ENCODE data around the gene SORBS1.
A peak's percentile ranks its signal among the peaks of the same experiment; 100 is the strongest.

SORBS1 gene

DNA sequence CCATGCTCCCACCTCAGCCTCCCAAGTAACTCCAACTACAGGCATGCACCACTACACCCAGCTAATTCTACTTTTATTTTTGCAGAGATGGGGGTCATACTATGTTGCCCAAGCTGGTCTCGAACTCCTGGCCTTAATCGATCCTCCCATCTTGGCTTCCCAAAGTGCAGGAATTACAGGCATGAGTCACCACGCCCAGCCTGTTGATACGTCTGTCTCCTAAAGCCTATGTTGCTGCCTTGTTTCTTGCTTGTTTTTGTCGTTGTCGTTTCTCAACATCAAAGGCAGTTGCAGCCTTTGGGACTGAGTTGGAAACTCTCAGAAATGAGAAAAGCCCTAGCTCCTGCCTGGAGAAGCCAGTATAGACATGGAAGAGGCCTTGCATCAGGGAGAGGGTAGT, 49.9 kb downstream of the SORBS1 start:
- DNase-seq = no peak

DNA sequence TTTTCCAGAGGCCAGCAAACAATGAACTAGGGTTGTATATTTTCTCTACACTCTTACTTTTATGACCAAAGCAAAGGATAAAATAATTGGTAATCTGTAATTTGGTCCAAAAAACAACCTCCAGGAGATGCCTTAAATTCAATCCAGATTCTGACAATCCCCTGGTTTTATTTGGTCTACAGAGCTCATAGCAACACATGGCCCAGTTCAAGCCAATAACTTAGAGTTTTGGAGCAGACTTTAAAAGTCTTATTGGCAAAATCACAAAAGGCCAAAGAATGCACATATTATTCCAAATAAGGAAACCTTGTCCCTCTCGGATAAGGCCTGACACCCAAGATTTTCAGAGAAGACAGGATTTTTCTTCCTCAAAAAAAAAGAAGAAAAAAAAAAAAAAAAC, 51.9 kb downstream of the SORBS1 start:
- DNase-seq = no peak

DNA sequence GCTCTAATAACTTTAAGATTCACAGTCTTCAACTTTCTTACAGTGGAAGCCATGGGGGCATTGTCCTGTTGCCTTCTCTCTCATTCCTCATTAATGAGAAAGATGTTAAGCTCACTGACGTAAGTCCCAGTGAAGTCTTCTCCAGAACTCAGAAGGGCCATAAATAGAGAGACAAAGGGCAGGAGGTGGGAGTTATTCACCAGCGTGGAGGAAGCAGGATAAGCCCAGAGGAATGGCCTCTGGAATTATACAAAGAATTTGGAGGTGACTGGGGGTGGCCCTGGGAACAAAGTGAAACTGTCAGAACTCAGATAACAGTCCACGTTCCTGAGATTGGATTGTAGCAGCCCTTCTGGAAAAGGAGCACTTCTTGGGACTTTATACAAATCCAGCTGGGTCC, 52.4 kb downstream of the SORBS1 start:
- no peak for DNase-seq

DNA sequence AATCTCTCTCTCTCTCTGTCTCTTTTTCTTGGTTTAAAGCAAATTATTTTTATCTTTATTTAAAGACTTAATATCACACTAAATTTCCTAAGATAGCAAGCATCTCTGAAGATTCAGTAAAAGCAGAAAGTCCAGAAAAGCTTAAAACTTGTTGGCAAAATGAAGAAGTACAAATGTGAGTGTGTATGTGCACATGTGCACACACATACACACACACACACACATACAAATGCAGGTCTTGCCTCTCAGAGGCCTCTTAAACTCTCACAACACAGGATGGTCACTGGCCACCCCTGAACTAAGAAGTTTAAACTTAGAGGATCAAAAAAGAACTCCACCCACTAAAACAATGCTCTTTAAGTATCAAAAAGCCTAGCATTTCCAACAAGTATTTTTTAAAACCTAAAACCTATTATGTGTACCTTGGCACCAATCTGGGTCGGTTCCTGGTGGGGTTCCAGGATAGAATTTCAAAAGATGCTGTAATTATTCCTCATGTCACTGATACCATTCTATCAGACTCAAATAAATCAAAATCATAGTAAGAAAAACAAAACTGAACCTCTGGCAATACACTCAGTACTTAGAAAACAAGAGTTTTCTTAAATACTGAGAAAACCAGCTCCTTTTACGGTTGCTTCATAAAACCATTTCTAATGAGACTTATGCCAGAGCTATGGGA, 55.0 kb downstream of the SORBS1 start:
- DNase-seq = no peak

DNA sequence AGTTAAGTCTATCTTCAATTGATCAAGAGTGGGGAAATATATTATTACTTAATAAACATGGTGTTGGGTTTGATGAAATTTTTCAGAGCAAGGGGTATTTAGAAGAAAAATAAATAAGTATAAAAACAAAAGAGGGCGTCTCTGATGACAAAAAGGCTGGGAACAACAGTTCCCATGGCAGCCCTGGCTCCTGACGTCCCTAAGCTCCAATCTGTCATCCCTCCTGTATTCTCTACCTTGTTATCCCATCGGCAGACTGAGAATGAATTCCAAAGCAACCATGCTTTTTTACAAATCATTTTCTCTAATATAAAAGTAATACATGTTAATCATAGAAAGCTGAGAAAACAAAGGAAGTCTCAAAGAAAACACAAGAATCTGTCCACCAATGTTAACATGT, 55.5 kb downstream of the SORBS1 start:
- no peak for DNase-seq

DNA sequence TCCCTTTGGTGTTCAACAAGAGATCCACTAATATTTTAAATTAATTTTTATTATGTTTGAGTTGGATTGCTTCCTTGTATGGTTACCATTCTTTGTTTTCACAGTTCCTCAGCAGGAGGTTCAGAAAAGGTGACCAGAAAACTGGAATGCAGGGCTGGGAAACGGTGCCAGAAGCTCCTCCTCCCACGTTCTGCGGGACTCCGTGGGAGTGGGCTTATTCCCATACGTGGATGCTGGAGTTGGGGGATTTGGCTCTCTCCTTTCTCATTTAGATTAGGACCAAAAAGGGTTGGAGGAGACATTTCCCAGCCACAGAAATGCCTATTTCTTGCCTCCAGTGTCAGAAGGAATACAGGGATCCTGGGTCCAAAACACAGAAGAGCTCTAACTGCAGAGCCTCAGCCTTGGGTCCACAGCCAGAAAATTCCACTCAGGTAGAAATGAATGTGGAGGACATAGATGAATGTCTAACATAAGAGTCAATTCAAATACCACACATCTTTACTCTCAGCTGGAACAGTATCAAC, 56.0 kb downstream of the SORBS1 start:
- DNase-seq = no peak

DNA sequence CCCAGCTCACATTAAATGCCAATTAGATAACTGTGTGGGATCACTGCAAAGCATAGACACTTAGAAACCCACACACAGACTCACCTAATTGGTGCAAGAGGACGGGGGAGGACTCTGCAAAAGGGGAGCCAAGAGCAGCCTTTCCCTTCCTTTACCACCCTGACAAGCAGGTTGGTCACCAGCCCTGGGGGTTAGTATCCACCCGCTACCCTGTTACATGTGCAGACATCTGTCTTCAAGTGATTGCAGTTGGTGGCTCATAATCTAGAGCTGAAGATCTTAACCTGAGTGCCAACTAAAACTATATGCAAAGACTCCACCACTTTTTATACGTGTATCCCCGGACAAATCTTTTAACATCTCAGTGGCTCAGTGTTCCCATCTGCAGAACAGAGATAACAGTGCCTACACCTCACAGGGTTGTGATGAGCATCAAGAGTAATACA, 56.9 kb downstream of the SORBS1 start:
- no peak for DNase-seq

DNA sequence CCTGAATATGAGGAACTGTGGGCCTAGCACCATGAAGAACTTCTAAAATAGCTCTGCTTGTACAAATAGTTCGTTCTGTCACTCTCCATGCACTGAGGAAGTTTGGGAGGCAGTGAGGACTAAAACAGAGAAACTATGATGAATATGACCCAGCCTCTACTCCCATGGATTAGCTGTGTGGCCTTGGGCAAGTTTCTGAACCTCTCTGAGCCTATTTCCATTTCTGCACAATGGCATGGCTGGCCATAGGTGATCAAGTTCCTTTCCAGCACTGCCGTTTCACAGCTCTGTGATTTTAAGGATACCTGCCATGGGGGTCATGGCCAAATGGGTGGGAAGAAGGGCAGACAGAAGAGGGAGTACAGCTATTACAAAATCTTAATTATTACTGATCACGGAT, 57.6 kb downstream of the SORBS1 start:
- DNase-seq = no peak

DNA sequence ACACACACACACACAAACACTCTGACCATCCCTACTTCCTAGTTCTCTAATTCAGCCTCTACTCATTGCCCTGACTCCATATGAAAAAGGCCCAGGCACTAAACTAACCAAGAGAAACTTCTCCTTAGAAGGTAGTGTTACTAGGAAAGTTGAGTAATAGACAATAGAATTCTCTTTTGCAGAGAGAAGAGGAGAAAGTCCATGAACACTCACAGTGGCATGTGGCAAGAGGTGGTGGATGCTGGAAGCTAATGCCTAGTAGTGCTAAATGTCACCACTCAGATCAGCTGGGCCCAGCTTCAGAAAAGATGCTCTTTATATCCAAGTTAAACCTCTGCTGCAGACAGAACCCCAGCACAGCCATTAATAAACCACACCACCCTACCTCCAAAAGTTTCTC, 58.2 kb downstream of the SORBS1 start:
- DNase-seq = no peak

DNA sequence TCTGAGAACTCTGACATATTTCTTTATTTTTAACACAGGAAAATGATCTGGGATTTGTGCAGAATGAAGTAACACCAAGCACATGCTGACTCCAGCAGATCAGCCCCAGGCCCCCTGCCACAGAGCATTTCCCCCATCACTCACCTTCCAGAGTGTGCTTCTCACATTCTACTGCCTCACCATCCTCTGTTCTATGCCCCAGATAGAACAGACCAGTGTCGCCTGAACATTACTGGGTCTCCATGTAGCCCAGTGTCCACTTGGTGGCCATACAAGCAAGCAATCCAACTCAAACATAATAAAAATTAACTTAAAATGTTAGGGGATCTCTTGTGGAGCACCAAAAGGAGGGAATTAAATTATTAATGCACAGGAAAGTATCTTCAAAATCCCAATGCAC, 58.8 kb downstream of the SORBS1 start:
- no peak for DNase-seq

DNA sequence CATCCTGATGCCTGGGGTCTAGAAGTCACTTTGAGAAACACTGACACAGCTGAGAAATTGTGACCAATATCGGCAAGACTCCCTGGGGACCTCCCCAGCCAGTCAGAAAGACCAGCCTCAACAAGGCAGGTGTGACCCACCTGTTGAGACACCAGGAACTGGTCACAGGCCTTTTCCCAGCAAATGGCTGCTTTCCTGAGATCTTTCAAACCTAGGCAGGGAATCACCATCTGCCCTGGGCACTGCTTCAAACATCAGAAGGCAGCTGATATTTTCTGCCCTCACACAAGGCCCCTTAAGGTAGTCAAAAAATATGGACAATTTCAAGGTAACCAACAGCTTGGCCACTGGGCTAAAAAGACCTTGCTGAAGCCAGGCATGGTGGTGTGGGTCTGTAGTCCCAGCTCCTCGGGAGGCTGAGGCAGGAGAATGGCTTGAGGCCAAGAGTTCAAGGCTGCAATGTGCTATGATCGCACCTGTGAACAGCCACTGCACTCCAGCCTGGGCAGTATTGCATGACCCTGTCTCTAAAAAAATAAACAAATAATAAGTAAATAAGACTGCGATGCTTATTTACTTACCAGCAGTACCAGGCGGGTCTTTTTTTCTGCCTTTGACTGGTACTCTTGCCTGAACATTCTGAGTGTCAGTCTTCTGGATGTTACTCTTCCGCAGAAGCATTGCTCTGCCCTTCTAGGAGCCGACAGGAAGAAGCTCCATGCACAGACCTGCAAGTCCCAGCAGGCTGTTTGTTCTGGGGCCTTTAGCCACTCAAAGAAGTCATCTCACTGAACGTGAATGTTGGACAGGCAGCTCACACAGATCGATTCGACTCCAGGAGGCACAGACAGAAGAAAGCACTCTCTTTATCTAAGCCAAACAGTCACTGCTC, 59.7 kb downstream of the SORBS1 start:
- peak; percentile 54 for DNase-seq

DNA sequence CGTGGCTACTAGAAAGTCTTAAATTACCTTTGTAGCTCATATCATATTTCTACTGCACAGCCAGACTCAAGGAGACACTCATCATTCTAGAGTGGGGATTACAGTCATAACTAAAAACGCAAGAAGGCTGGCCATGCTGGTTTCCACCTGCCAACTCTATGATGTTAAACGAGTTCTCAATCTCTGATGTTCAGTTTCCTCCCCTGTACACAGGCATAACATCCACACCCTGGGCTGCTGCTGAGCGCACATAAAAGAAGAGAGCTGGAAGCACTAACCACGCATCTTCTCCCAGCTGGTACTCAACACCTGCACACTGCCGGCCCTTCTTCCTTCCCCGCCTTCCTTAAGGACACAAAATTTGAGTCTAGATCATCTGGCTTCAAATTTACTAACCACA, 60.5 kb downstream of the SORBS1 start:
- peak; percentile 69 for DNase-seq

DNA sequence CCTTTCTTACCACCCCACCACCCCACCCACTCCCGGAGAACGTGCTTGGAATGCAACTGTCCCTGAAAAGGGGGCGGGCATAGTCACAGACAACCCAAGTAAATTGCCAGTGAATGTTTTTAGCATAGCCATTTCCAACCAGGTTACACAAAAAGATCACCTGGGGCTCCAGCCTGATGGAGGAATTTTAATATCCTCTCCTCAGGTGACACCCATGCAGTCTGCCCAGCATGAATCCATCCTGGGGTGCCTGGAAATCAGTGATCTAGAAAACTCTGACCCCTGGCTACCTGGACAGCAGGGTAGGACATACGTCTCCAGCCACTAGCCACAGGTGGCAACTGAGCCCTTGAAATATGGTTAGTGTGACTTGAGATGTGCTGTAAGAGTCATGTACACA, 61.1 kb downstream of the SORBS1 start:
- peak; percentile 33 for DNase-seq

DNA sequence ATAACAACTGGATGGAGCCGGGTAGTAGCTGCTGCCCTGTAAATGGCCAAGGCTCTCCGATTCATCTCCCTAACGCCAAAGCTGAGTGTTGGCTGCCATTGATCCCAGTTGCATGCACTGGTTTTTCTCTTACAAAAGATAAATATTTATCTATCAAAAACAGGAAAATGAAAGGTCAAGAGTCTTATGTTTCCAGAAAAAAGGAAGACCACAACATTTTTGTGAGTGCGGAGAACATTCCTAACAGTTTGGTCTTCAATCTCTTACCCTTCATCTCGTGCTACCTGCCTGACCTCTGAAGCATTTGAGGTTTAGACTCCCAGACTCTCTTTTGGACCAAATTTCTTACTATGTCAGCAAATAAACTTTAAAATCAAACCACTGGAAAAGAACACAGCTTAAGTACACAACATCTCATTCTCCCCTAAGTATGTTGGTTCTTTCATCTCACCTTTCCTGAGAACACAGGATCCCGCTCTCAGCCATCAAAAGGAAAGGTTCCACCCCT, 61.6 kb downstream of the SORBS1 start:
- DNase-seq = peak; percentile 63

DNA sequence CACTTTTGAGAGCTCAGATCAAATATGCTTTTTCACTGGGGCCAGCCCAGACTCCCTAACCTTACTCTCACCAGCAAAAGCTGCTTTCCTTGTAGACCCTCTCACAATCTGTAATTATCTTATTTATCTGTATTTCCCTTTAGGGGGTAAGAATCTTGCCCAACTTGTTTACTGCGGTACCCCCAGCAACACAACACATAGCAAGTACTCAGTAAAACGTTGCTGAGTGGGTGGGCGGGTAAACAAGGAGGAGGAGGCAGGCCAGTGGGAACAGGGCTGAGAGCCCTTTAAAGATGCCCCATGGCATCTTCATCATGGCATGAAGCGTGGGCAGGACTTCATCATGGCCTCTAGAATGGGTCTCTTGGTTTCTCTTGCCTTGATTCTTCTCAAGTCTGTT, 64.2 kb downstream of the SORBS1 start:
- DNase-seq = no peak

DNA sequence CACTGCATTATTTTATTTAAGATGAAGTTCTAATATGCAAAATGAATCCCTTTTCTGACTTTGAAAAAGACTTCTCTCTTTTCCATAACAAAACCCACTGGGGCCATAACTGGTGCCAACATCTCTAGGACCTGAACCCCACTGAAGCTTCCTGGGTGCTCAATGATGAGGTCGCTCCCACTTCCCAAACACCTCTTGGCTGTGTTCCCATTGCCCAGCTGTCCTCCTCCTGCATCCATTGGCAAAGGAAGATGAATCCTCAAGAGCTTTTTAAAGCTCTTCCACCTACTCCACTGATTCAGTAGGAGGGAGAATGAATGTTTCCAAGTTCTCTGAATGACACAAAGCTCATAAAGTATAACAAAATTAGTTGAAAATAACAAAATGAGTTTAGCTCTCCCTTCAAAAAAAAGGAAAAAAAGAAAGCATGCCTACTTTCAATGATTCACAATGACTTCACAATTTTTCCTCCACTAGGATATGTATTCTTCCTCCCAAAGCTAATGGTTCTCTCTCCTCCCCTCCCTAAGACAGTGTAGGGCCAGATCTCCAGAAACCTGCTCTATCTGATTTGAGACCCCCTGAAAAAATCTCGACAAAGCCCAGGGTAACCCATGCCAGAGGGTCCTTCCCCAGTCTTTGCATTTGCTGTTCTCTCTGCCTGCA, 64.8 kb downstream of the SORBS1 start:
- no peak for DNase-seq

DNA sequence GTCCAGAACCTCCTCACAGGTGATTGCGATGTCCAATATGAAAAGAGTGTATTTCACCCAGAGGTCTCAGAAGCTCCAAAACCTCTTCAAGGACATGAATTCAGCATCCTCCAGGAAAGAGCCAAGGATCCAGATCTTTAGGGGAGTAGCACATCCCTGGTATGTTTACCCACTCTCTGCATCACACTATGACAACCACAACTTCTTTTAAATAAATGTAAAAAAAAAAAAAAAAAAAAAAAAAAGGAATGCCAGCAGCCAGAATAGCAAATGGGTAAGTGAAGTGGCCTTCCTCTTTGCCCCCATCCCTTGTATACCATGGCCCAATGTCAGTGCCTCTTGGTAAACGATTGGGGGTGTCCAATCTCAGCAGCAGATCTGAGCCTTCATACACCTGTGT, 67.3 kb downstream of the SORBS1 start:
- no peak for DNase-seq

DNA sequence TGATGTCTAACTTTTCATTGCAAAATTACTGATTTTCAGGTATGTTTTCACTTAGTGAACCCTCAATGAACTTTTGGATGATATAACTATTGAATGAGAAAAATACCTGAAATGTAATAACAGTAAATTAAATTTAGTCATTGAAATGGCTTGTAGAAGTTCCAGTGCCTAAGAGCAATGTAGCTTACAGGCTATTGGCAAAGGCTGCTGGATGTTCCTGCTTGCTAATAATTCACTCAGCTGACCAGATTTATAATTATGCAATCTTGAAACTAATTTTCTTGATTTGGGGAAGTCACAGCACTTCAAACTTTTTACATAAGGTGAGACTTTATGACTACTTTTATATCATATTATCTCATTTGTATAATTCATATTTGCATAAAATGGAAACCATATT, 73.2 kb downstream of the SORBS1 start:
- DNase-seq = no peak

DNA sequence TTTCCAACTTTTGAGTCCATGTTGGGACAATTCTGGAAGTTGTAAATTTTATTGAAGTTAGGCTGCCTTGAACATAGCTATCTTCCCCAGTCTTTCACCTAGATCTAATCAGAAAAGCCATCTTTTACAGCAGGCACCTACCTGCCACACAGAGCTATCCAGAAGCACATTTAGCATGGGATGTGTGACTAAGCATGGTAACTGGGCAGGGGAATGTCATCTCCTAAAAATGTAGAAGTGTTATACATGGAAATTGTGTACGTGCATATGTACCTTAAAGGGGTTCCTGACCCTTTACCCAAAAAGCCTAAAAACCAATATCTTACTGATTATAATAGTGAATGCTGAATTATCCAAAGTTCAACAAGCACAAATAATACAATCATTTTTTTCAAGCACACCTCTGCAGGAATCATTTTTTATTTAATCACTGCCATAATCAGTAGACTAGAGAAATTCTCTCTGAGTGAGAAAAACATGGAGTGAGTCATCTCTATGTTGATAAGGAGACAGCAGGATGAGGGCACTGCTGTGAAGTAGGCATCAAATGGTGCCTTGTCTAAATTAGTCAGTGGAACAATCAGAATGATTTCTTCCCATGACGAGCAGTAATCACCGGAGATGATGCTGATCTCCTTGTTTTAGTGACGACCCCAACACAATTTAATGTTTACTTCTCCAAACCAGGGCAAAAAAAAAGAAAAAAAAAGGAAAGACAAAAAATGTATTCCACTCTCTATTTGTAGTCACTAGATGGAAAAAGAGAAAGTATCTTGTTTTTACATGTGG, 75.9 kb downstream of the SORBS1 start:
- DNase-seq = peak; percentile 36

DNA sequence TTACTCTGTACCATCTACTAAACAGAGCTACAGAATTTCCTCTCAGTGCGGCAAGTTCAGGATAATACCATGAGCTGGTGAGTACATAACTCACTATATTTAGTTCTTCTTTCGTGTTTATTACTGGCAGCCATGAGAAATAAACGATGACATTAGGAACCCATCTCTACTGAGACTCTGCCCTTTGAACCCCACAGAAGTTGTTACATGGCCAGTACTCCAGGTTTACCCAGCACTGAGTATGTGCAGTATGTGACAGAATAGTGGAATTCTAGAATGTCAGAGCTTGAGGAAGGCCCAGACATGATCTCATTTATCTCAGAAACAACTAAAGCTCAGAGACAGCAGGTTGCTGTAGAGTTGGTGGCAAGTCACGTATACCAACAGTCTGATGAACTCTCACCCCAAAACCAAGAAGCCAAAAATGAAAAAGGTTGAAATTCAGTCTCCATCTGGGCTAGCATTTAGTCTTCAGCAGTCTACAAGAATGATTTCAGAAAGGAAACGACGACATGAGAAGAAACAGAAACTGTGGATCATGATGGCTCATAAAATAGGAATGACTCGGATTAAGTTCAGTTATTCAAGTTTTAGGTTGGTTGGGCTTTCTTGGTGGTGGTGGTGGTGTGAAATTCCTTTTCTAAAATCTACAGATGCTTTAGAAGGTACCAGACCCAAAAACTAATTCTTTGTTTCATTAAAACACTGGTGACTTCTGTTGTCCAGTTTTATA, 78.5 kb downstream of the SORBS1 start:
- DNase-seq = no peak

DNA sequence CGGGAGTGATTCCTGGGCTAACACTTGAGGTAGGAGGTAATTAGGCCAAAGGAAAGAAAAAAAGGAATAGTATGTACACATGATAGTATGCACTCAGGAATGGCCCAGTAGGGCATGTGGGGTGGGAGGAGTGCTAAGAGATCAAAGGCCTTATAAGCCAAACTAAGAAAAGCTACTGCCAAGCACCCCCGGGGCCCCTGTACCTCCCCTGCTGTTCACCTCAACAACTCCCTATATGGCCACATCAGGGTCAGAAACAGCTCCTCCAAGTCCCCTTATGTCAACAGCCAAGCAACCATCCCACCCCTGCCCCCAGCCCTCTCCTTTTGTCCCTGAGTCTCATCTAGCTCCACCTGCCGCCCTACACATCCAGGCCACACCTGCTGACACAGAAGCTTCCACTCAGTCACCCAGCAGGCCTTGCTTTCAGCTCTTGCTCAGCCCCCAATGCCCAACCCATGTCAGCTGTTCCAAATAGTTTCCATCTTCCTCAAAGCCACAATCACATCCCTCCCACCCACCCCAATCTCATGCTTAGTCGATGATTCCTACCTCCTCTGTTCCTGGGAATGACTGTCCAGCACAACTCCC, 80.2 kb downstream of the SORBS1 start:
- DNase-seq = peak; percentile 30
